A673 (cell line): ENCODE data around the gene KLHL28. TPM values are rescaled to one million over a fixed set of nuclear protein-coding genes. Genes with fewer than 3 reads are reported as not detected.
A peak's percentile ranks its signal among the peaks of the same experiment; 100 is the strongest.

ENCODE experiments used
- BruUV-seq: library from RNA; stranded (reverse); fragments of 400-500 nt; replicated peaks from 2 replicates; lab custom pipeline; 2021; lab: Mats Ljungman, UMichigan
- CTCF ChIA-PET: fragments of 300-600 bp; sonication (Branson Sonifier 250); formaldehyde crosslinking; loops from one replicate; lab custom pipeline; 2022; ENCODE audit warnings: antibody characterized with exemption; lab: Charles Lee
- POLR2A ChIA-PET: fragments of 300-600 bp; sonication (Branson Sonifier 250); formaldehyde crosslinking; loops from one replicate; lab custom pipeline; 2022; ENCODE audit warnings: antibody characterized with exemption; ENCODE audit not compliant: low non-redundant PET; lab: Charles Lee
- DNase-seq: peaks from one replicate; pipeline ENCODE4 v3.0.0-alpha.2; 2015; ENCODE audit warnings: low spot score
- H3K27ac ChIP-seq: fragments of 200-600 bp; sonication (generic); 2 replicates; pipeline ENCODE4 v1.5.1; 2016; ENCODE audit warnings: mixed run types, low read depth, mild to moderate bottlenecking, mixed read lengths, antibody characterized with exemption, low read length; ENCODE audit not compliant: poor library complexity, severe bottlenecking
- H3K27me3 ChIP-seq: fragments of 200-600 bp; sonication (generic); replicated peaks from 2 replicates; pipeline ENCODE4 v1.6.1; 2017; ENCODE audit warnings: mixed run types, low read depth, mild to moderate bottlenecking, mixed read lengths, antibody characterized with exemption, low read length; ENCODE audit not compliant: insufficient read depth, poor library complexity
- H3K36me3 ChIP-seq: fragments of 200-600 bp; sonication (generic); 2 replicates; pipeline ENCODE4 v1.6.1; 2016; ENCODE audit warnings: mixed run types, mild to moderate bottlenecking, mixed read lengths, antibody characterized with exemption, low read length; ENCODE audit not compliant: insufficient read depth, poor library complexity, severe bottlenecking
- H3K4me1 ChIP-seq: fragments of 200-600 bp; sonication (generic); 2 replicates; pipeline ENCODE4 v1.6.1; 2017; ENCODE audit warnings: mixed run types, mild to moderate bottlenecking, mixed read lengths, antibody characterized with exemption, low read length; ENCODE audit not compliant: insufficient read depth, poor library complexity, severe bottlenecking
- H3K4me3 ChIP-seq: fragments of 200-600 bp; sonication (generic); 2 replicates; pipeline ENCODE4 v1.5.1; 2016; ENCODE audit warnings: low read depth, mixed run types, mild to moderate bottlenecking, mixed read lengths, low read length; ENCODE audit not compliant: poor library complexity, severe bottlenecking
- H3K9me3 ChIP-seq: fragments of 200-600 bp; sonication (generic); 2 replicates; pipeline ENCODE4 v1.6.1; 2016; ENCODE audit warnings: mixed run types, low read depth, mild to moderate bottlenecking, mixed read lengths, antibody characterized with exemption, low read length; ENCODE audit not compliant: poor library complexity, severe bottlenecking
- CTCF ChIP-seq: fragments of 300-800, 200-600 bp; sonication (generic); conservative IDR thresholded peaks from 2 replicates; pipeline ENCODE4 v1.5.1; 2017; ENCODE audit warnings: low read depth, mild to moderate bottlenecking, antibody characterized with exemption, low read length, moderate library complexity, mixed read lengths
- EZH2 ChIP-seq: fragments of 200-600 bp; sonication (generic); IDR thresholded peaks from 2 replicates; pipeline ENCODE4 v1.6.1; 2017; ENCODE audit warnings: borderline replicate concordance, low read depth, mild to moderate bottlenecking, mixed read lengths, antibody characterized with exemption, low read length; ENCODE audit not compliant: poor library complexity, severe bottlenecking
- intact Hi-C: fragments of 100-400 bp; cut with micrococcal nuclease; formaldehyde crosslinking; loops from one replicate; pipeline ENCODE4 v1.10.0; 2022; ENCODE audit not compliant: unreplicated experiment
- total RNA-seq: library from RNA; stranded (reverse); gene quantifications from 2 replicates; pipeline ENCODE4 v1.2.3, GENCODE V29; 2021

The KLHL28 gene
- total RNA-seq, 1 experiment from 2014 or later = 10.0 TPM

DNA sequence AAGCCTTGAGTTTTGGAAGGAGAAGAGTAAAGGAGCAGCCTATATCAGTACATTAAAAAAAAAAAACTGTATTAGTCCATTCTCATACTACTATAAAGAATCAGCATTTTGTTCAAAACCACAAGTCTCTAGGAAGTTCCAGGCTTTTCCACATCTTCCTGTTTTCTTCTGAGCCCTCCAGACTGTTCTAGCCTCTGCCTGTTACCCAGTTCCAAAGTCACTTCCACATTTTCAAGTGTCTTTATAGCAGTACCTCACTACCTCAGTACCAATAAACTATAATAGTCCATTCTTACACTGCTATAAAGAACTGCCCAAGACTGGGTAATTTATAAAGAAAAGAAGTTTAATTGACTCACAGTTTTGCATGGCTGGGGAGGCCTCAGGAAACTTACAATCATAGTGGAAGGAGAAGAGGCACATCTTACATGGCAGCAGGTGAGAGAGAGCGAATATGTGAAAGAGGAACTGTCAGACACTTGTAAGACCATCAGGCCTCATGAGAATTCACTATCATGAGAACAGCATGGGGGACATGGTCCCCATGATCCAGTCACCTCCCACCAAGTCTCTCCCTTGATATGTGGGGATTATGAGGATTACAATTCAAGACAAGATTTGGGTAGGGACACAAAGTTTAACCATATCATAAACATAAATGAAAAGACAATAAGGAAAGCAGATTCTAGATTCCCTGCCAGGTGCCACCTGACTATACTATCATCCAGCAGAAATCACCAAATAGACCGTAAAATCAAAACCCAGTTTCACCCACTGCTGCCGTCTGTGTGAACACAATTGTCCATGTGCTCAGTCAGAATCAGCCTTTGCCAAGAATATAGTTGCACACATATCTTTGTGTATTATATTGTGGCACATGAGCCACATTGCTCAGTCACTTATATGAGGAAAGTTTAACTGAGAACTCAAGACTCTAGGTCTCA, 28.0 kb upstream of the KLHL28 start:
- Histone ChIP-seq H3K27me3 (no peaks in the 10 kb centered on the region), H3K27ac (no peak overlapping the region), H3K4me3 (no peak overlapping the region), H3K9me3 (no peaks in the 10 kb centered on the region), H3K36me3 (no peaks in the 10 kb centered on the region), H3K4me1 (peaks cover 10% of the 10 kb centered on the region)
- intact Hi-C loops = no loop called here
- no peak for DNase-seq
- TF ChIP-seq EZH2 (no peak), CTCF (no peak)
- CTCF ChIA-PET = no interaction called here
- no TSS peak for BruUV-seq
- POLR2A ChIA-PET = no interaction called here

DNA sequence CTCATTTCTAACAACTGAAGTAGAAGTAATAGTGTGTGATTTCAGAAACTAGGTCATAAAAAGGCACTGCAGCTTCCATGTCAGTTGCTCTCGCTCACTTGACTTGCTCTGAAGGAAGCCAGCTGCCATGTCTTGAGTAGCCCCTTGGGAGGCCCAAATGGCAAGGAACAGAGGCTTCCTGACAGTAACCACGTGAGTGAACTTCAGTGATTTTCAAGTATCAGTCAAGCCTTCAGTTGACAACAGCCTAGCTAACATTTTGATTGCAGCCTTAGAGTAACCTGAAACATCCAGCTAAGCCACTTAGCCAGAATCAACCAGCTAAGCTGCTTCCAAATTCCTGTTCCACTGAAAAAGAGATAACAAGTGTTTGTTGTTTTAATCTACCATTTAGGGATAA, 26.9 kb upstream of the KLHL28 start:
- no TSS peak for BruUV-seq
- H3K4me3 ChIP-seq = no peak overlapping the region
- ChIA-PET POLR2A (no interaction called here), CTCF (no interaction called here)
- no peaks in the 10 kb centered on the region for H3K9me3 ChIP-seq
- H3K27me3 ChIP-seq = no peaks in the 10 kb centered on the region
- TF ChIP-seq CTCF (no peak), EZH2 (no peak)
- peak; percentile 87 for DNase-seq
- intact Hi-C loops = no loop called here
- peaks cover 10% of the 10 kb centered on the region for H3K4me1 ChIP-seq
- H3K27ac ChIP-seq = peak overlapping the region; percentile 55
- H3K36me3 ChIP-seq = no peaks in the 10 kb centered on the region

DNA sequence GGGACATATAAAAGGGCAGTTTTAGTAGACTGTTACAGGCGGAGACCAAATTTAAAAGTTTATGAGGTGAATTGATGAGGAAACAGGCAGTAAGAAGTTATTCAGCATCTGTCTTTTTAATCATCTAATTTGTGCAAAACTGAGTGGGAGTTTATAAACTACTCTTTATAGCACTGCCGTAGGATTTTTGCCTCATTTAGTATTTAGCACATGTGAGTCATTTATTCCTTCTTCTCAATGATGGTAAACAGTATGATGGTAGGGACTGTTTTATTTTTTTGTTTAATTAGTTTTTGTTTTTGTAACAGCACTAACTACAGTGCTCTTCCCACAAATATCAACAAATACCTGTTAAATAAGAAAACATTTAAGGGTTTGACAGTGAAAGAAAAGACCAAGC, 20.8 kb upstream of the KLHL28 start:
- BruUV-seq = no TSS peak
- intact Hi-C loops = no loop called here
- Histone ChIP-seq H3K4me3 (no peak overlapping the region), H3K4me1 (peaks cover 36% of the 10 kb centered on the region), H3K9me3 (no peaks in the 10 kb centered on the region), H3K36me3 (no peaks in the 10 kb centered on the region), H3K27ac (peak overlapping the region; percentile 32), H3K27me3 (no peaks in the 10 kb centered on the region)
- POLR2A ChIA-PET = no interaction called here
- TF ChIP-seq CTCF = no peak
- TF ChIP-seq EZH2 = no peak
- CTCF ChIA-PET = no interaction called here
- DNase-seq = no peak
